ENCODE results near the gene TAPBP.

GRCh38 chr6:33301877-33302276 is 12.0 kb downstream of the TAPBP start:
- TF ChIP-seq CTCF (IDR thresholded peaks at IDR 0.05) (no peak), POLR2A (IDR thresholded peaks at IDR 0.05) (no peak)

Data from adrenal gland (tissue), 5 donors.